Right lung (tissue), 5 donors: ENCODE results near the gene TTF2. TPM values are rescaled to one million over a fixed set of nuclear protein-coding genes. Genes with fewer than 3 reads are reported as not detected.

Experiments used
- DNase-seq, 2 donors: peaks; one replicate each; pipeline ENCODE4 v3.0.0-alpha.2; 2013
- polyA plus RNA-seq, 5 donors: library from polyadenylated mRNA; unstranded; fragments of 120-200 nt; gene quantifications; one replicate each; pipeline versions ENCODE4 v1.2.1 to v1.2.3, GENCODE V29; 2013; ENCODE audit warnings: inconsistent platforms in 1 of 5, low replicate concordance in 1 of 5; ENCODE audit not compliant: insufficient read length in 5 of 5, insufficient read depth in 1 of 5

Gene TTF2
- polyA plus RNA-seq, 5 donors = 15.2 to 32.7 (median 26.0) TPM

DNA sequence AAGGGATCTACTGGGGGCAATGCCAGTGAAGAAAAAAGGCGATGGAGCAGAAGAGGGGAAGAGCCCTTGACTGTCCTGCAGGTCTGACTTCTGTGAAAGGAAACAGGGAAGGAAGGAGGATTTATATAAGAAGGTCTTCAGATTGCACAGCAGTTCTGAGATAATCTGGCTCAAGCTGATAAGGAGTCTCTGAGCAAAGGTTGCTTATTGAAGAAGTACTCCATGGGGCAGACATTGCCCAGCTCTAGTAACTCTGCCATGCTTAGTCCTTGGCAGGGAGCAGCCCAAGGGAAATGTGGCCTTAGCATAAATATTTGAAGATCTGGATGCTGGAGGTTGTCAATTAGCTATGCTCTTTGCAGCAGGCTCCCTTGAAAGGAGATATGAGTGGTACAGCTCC, 15.9 kb upstream of the TTF2 start:
- no peak for DNase-seq

DNA sequence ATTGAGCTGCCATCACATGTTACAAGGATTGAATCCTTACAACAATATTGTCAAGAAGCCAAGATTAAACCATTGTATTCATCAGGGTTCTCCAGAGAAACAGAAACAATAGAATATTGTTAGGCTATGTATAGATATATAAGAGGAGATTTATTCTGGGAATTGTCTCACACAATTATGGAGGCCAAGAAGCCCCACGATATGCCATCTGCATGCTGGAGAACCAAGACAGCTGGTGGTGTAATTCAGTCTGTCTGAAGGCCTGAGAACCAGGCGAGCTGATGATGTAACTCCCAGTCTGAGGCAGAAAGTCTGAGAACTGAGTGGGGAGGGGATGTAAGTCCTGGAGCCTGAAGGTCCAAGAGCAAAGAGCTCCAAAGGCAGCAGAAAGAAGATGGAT, 14.5 kb upstream of the TTF2 start:
- DNase-seq = no peak

DNA sequence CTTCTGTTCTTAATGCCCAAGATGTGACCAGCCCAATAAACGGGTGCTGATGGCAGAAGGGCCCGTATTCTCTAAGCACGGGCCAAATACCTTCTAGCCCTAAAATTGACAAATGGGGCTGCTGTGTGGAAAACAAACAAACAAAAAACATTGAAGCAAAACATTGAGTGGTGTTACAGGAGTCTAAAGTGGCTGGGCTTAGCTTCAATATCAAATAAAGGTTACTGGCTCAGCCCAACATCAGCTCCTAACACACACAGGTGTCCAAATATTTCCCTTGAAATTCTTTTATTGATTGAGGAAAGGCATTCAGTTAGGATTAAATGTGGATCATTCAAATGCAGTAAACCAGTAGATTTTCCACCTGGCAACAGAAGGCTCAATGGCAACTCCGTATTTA, 13.3 kb upstream of the TTF2 start:
- DNase-seq = no peak

DNA sequence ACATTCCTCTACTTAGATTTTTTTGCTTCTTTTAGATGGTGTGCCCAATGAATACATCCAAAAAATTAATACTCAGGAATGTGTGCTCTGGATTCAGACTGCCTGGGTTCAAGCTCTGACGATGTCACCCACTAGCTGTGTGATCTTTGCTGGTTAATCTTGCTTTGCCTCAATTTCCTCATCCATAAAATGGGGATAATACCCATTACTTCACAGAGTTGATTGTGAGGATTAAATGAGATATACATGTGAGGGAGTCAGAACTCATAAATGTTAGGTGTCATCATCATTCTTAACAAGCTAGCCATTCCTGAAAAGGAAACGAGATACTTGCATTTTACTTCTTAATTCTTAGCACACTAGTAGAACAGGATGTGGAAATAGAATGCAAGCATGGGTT, 12.9 kb upstream of the TTF2 start:
- DNase-seq = no peak

DNA sequence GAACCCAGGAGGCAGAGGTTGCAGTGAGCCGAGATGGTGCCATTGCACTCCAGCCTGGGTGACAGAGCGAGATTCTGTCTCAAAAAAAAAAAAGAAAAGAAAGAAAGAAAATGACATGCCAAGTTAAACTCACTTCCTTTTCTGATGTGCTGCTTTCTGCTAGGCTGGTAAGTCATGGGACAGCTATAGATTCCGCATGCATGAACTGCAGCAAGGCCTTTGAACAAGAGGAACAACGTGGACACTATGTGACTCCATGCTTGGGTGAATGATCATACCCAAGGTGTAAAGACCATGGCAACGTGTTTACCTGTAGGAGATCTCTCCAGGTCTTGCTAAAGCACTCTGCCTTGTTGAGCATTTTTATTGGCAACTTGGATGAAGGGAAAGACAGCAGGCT, 10.3 kb upstream of the TTF2 start:
- no peak for DNase-seq

DNA sequence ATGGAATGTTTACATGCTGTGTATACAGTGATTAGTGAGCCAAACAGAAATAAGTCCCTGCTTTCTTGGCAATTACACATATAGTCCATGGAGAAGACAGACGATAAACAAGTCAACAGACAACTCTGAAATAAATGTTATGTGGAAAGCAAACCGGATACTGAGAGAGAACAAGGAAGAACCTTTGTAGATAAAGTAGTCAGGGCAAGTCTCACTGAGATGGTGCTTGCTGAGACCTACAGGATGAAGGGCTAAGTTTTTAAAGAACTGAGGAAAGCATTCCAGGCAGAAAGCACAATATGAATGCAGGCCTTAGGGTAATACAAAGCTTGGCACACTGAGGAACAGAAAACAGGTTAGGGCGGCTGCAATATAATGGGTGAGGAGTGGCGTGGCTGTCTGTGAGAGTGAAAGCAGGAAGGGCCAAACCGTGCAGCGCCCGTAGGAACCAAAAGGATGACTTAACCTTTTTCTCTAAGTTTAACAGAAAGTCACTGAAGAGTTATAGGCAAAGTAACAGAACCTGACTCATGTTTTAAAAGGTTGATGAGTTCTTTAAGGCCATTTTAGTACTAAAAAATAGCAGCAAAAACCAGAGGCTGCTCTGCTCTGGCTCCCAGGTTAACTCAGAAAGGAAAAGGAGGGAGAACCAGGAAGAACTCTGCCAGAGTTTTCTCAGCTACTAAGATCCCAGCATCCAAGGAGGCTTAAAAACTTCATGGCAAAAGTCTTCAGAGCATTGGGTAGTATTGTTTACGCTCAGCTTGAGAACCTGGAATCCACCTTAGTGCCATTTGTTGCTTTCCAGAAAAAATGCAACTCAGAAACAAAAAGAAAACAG, 8.7 kb upstream of the TTF2 start:
- DNase-seq = no peak

DNA sequence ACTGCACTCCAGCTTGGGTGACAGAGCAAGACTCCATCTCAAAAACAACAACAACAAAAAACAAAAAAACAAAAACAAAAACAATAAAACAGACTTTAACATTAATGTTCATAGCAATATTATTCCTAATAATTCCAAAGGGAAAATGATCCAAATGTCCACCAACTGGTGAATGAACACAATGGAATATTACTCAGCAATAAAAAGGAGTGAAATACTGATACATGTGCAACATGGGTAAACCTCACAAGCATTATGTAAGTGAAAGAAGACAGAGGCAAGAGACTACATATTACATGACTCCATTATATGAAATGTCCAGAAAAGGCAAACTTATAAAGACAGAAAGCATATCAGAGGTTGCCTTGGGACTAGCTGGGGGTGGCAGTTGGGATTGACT, 6.1 kb upstream of the TTF2 start:
- DNase-seq = no peak

DNA sequence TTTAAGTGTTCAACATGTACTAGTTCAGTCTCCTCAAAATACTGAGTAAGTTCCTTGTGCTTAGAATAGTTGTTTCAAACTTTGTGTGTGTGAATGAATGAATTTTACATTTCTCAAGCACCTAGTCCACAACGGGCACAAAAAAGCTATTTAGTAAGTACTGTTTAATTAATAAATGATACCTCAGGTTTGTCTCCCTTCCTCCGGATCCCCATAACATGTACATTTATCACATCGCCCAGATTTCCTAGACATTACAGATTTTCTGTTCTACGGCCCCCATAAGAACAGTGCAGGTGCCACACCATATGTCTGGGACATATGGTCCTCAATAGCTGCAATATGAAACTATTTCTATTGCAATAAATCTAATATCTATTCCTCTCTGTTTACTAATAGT, 1.3 kb upstream of the TTF2 start:
- DNase-seq = no peak

DNA sequence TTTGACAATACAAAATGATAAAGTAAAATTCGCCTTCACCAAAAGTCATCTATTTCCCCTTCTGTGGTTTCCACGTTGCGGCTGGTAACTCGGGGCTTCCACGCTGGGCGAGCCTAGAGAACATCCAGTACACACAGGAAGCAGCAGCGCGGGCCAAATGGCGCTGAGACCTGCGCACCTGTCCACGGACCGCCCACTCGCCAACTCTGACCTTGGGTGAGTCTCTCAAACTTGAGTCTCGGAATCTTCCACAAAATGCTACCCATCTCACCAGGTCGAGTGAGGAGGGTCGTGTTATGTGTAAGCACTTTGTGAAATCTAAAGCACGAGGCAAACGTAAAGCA, 820 bp upstream of the TTF2 start:
- DNase-seq = no peak

DNA sequence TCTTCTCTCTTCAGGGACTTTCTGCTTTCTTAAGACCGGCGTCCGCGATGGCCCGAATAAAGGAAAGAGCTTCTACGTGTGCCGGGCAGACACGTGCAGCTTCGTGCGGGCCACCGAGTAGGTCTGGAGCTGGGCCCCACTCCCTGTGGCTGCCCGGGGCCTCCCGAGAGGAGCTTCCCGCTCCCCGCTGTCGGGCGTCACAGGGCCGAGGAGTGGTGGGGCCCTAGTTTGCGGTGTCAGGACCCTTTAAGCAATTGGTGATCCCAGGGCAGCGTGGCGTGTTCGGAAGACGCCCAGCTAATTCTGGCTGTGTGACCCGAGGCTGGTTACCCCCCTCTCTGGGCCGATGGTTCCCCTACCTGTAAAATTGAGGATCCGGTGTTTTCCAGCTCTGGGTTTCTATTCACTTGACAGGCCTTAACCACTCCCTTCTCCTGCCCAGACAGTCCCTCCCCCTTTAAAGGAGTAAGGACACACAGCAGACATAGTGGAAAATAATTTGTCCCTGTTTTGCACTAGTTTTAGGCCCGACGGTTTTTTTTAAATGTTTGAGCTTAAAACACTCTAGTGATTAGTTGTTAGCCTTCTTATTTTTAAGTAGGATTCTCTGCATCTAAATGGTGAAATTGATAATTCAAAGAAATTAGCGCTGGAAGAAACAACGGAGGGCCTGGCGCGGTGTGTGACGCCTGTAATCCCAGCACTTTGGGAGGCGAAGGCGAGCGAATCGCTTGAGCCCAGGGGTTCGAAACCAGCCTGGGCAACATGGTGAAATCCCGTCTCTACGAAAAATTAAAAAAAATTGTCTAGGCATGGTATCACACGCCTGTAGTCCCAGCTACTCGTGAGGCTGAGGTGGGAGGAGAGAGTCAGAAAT, 553 bp downstream of the TTF2 start:
- peak in 1 of 2 donors; percentile 23 for DNase-seq

DNA sequence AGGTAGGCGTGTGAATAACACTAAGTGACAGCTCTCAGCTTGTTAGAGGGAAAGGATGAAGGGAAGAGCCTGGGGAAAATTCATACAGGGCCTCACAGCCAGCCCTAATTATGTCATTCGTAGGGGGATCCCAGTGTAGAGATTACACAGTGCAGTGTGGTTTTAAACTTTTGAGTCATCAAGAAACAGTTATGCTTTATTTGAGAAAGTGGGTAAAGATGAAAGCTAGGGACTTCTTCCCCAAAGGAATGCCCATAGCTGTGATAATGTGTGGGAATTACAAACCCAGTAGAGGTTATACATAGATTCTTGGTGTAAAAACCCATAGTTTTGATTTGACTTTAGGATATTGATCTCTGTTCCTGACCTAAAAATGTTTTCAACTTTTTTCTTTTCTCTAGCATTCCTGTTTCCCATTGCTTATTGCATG, 1.9 kb downstream of the TTF2 start:
- no peak for DNase-seq

DNA sequence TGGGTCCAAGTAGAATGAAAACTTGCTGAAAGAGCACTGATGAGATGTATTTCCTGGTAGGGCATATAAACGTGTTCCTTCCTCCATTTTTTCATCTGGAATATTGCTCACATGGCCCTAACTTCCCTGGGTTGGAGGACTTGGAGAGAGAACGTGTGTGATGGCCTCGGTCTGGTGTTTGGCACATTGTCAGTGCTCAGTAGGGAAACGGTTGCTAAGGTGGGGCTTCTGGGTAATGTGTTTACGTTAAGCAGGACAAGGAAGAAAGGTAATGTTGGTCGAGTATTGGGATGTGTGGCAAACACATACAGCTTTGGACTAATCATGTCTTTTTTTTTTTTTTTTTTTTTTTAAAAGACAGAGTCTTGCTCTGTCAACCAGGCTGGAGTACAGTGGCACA, 6.2 kb downstream of the TTF2 start:
- DNase-seq = no peak

DNA sequence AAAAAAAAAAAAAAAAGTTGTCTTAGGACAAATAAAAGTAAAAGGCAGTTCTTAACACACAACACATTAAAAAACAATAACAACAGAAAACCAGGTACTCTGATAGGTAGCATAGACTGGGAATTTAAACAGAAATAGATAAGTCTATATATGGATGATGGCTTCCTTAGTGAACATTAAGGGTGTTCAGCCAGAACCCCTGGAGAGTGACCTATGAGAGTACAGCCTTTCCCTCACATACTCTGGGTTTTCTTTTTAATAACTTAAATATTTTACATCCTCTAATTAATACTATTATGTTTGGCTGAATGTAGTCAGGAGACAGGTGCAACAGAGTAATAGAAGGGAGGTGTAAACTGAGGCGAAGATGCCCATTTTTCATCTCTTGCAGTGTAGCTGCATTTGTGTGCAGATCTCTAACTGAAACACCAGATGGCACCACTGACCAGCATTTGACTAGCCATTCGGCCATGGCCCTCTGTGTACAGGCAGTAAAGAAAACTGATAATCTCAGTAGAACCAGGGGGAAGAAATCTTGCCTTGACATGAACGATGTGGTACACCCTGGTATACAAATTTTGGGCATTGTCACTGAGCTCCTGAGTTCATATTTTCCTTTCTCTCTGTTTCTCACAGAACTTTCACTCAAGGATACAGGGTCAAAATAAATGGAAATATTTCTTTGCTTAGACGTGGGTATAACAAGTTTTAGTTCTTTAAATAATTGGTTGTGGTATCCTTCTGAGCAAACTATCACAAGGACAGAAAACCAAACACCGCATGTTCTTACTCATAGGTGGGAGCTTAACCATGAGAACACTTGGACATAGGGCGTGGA, 7.6 kb downstream of the TTF2 start:
- peak in 1 of 2 donors; percentile 47 for DNase-seq

DNA sequence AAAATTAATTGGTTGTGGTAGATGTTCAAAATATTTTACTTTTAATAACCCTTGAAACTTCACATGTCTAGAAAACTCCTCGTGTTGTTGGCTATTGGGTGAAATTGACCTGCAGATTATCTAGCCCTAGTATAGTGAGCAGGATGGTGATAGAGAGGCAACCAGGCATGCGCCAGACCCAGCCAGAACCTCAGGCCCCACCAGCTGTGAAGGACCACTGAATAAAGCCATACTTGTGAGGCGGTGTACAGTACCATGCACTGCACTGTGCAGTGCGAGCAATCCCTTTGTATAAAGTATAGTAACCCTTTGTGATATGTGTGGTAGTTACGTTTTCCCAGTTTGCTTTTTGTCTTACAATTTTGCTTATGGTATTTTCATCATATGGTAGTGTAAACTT, 8.5 kb downstream of the TTF2 start:
- DNase-seq = no peak

DNA sequence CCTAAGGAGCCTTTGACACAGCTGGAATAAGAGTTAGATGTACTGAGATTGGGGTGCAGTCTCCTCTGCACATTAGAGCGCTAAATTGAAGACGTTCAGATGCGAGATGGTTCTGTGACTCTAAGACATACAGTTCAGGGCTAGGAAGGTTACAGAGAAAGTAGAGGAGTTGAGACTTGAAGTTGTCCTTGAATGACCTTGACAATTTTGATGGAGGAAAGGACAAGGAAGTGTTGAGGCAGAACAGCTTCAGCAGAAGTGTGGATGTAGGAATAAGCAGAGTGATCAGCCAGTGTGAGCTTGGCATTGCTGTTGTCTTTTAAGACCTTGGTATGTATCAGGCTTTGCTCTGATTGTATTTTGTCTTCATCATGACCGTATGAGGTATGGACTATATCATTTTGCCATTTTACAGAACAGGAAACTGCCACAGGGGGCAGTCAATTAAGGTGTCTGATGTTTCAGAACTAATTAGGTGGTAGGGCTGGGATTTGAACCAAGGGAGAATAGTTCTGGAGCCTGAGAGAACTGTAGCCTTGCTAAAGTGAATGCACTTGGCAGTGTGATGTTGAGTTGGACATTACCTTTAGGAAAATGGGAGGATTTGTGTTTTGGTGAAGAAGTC, 9.2 kb downstream of the TTF2 start:
- no peak for DNase-seq

DNA sequence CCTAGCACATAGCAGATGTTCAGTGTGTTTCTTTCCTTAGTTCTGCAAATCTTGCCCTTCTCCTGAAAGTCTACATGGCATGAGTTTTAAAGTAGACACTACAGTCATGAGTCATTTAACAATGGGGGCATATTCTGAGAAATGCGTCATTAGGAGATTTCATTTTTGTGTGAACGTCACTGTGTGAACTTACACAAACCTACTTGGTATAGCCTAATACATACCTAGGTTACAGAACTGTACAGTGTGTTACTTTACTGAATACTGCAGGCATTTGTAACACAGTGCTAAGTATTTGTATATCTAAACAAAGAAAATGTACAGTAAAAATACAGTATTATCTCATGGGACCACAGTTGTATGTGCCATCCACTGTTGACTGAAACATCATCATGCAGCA, 10.0 kb downstream of the TTF2 start:
- DNase-seq = no peak

DNA sequence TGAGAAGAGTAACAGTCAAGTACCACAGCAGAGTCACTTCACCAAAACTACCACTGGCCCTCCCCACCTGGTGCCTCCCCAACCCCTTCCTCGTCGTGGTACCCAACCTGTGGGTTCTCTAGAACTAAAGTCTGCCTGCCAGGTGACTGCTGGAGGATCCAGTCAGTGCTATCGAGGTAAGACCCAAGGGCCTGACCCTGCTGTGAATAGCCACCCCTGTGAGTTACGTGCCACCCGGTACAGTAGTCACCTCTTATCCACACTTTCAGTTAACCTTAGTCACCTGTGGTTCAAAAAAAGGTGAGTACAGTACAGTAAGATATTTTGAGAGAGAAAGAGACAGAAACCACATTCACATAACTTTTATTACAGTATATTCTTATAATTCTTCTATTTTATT, 16.5 kb downstream of the TTF2 start:
- no peak for DNase-seq

DNA sequence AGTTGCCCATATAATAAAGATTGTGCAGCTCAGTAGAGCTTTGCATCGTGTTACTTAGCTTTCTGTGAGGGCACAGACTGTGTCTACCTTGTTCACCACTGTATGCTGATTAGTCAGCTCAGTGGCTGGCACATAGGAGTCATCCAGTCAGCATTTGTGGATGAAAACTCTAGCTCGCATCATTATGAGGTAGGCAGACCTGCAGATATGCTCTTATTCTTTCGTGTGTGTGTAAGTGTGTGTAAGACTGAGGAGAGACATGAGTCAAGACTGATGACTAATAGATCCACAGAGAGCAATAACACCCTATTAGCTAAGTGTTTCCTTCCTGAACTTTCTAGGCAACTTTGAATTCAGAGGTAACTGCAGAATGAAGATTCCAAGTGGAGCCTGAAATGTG, 17.1 kb downstream of the TTF2 start:
- DNase-seq = no peak

DNA sequence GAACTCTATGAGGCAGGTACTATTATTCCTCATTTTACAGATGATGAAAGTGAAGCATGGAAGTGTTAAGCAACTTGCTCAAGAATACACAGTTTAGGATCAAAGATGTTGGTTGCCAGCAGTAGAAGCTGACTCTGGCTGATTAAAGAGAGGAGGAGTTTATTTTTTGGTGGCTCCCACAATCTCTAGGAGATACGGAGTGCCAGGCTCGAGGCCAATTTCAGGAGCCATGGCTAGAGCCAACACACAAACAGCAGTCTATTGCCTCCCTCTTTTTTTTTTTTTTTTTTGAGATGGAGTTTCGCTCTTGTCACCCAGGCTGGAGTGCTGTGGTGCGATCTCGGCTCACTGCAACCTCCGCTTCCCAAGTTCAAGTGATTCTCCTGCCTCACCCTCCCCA, 19.6 kb downstream of the TTF2 start:
- DNase-seq = no peak

DNA sequence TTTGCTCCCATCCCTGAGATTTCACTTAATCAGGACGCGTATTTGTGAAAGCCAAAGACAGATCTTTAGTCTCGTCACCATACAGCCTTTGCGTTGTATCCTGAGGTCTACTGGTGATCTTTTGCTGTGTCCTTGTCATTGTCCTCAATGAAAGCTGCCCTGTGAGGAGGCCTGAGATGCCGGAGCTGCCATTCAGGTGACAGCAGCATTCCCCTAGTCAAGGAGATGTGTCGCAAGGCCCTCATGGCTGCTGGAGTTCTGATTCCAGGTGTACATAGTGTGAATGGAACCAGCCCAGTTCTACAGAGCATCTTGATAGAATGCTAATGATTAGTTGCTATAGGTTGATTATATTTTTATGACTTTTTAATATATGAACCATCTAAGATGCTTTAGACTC, 24.1 kb downstream of the TTF2 start:
- DNase-seq = no peak

DNA sequence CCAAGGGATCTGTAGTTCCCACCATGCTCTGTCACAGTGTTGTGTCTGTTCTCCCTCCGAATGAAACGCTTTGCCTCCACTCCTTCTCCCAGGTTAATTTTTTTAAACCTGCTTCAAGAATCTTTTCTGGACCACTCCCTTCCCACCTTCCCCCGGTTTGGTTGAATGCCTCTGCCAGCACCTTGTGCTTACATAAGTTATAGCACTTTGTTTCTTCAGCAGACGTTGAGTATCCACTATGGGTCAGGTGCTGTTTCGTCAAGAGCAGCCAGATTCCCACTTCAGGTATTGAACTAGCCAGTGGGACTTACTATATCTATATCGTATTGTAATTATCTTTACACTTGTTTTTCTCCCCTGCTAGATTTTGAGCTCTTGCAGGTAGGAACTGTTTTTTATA, 27.6 kb downstream of the TTF2 start:
- no peak for DNase-seq

DNA sequence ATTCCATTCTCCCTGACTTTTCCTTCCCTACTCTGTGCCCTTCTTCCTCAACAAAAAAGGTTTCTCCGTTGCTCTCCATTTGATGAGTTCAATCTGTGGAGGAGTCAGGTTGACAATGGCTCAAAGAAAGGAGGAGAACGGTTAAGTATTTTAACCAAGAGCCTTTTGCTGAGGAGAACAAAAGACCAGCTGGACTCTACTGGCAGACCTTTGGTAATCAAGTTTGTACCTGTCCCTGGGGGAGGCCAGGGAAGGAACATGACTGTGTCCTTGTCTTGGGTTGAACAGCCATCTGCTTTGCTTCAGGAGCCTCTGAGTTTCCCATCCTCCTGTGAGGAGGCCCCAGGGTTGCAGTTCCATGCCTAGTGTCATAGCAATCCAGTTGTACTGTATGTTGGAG, 29.9 kb downstream of the TTF2 start:
- DNase-seq = no peak
